22Rv1 (cell line): ENCODE data around the gene SLC2A10.

ENCODE experiments used
- CTCF ChIP-seq: fragments of 450-650 bp; IDR thresholded peaks from 2 replicates; pipeline ENCODE4 v1.5.1; 2017; ENCODE audit warnings: mild to moderate bottlenecking
- ZFX ChIP-seq: fragments of 450-650 bp; IDR thresholded peaks from 2 replicates; pipeline ENCODE4 v1.6.1; 2017; ENCODE audit warnings: antibody characterized with exemption, borderline replicate concordance

DNA sequence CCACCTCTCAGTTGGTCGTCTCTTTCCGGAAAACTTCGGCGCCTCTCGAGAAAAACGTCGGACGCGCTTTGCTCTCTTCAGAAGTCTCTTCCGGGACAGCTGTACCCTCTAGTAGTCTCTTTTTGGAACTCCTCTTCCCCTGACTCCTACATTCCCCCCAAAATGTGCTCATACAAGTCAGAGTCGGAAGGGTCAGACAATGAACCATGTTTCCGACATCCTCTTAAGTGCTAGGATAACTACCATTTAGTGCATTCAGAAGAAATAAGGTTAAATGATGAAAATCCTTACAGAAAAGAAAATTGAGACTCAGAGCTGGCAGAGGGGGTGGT lies 19.7 kb upstream of the SLC2A10 start:
- TF ChIP-seq CTCF (no peak), ZFX (no peak)
